ENCODE data around the gene ACTR8. TPM values are rescaled to one million over a fixed set of nuclear protein-coding genes. Genes with fewer than 3 reads are reported as not detected.

Gene ACTR8
- polyA plus RNA-seq, 1 experiment: 33.0 TPM

GRCh38 chr3:53902711-53903110 lies 20.8 kb upstream of the ACTR8 start:
- no peak for TF ChIP-seq CTCF (IDR thresholded peaks at IDR 0.05; ENCODE audit: insufficient read depth, low read depth, low read length)
- Histone ChIP-seq H3K4me3 (ENCODE audit: low read depth, low read length) (no peak overlapping the region), H3K36me3 (ENCODE audit: control insufficient read depth, insufficient read depth, low read length) (no peaks in the 10 kb centered on the region), H3K27me3 (ENCODE audit: control insufficient read depth, insufficient read depth, low read length) (no peaks in the 10 kb centered on the region)
- ChIA-PET CTCF (no interaction called here), POLR2A (no interaction called here)
- no peak for DNase-seq (ENCODE audit: low read depth)

GRCh38 chr3:53902067-53902466 lies 20.1 kb upstream of the ACTR8 start:
- POLR2A ChIA-PET: no interaction called here
- H3K36me3 ChIP-seq (ENCODE audit: control insufficient read depth, insufficient read depth, low read length): no peaks in the 10 kb centered on the region
- DNase-seq (ENCODE audit: low read depth): no peak
- TF ChIP-seq CTCF (IDR thresholded peaks at IDR 0.05; ENCODE audit: insufficient read depth, low read depth, low read length): no peak
- H3K27me3 ChIP-seq (ENCODE audit: control insufficient read depth, insufficient read depth, low read length): peaks cover 3% of the 10 kb centered on the region; the same call in 1 of the 2 replicates
- H3K4me3 ChIP-seq (ENCODE audit: low read depth, low read length): no peak overlapping the region
- CTCF ChIA-PET: no interaction called here

GRCh38 chr3:53900666-53901331 lies 18.8 kb upstream of the ACTR8 start:
- Histone ChIP-seq H3K27me3 (ENCODE audit: control insufficient read depth, insufficient read depth, low read length) (peaks cover 4% of the 10 kb centered on the region; the same call in 1 of the 2 replicates), H3K4me3 (ENCODE audit: low read depth, low read length) (no peak overlapping the region), H3K36me3 (ENCODE audit: control insufficient read depth, insufficient read depth, low read length) (no peaks in the 10 kb centered on the region)
- no peak for TF ChIP-seq CTCF (IDR thresholded peaks at IDR 0.05; ENCODE audit: insufficient read depth, low read depth, low read length)
- POLR2A ChIA-PET: no interaction called here
- no peak for DNase-seq (ENCODE audit: low read depth)
- CTCF ChIA-PET: no interaction called here

- H3K36me3 ChIP-seq (ENCODE audit: control insufficient read depth, insufficient read depth, low read length): no peaks in the 10 kb centered on the region
- no peak overlapping the region for H3K4me3 ChIP-seq (ENCODE audit: low read depth, low read length)
- ChIA-PET POLR2A (interaction anchor here (0.6 kb wide), 1 partner anchor 10 kb away, joined by 6 read pairs; no protein-coding TSS in a partner anchor), CTCF (no interaction called here)
- TF ChIP-seq CTCF (IDR thresholded peaks at IDR 0.05; ENCODE audit: insufficient read depth, low read depth, low read length): no peak
- no peak for DNase-seq (ENCODE audit: low read depth)
- peaks cover 5% of the 10 kb centered on the region; the same call in 1 of the 2 replicates for H3K27me3 ChIP-seq (ENCODE audit: control insufficient read depth, insufficient read depth, low read length)
Measured at GRCh38 chr3:53899750-53900149, 17.8 kb upstream of the ACTR8 start.

- H3K4me3 ChIP-seq (ENCODE audit: low read depth, low read length): peak overlapping the region; percentile 84
- TF ChIP-seq CTCF (IDR thresholded peaks at IDR 0.05; ENCODE audit: insufficient read depth, low read depth, low read length): no peak
- no peaks in the 10 kb centered on the region for H3K36me3 ChIP-seq (ENCODE audit: control insufficient read depth, insufficient read depth, low read length)
- H3K27me3 ChIP-seq (ENCODE audit: control insufficient read depth, insufficient read depth, low read length): peaks cover 4% of the 10 kb centered on the region; the same call in 1 of the 2 replicates
- POLR2A ChIA-PET: interaction anchor here (0.6 kb wide), 1 partner anchor 44 kb away, joined by 9 read pairs; no protein-coding TSS in a partner anchor
- CTCF ChIA-PET: no interaction called here
- no peak for DNase-seq (ENCODE audit: low read depth)
Measured at GRCh38 chr3:53892286-53892637, 10.3 kb upstream of the ACTR8 start.
